Astrocyte (in vitro differentiated cells and primary cell): ENCODE data around the gene SNAP29. TPM values are rescaled to one million over a fixed set of nuclear protein-coding genes. Genes with fewer than 3 reads are reported as not detected.

ENCODE experiments used
- DNase-seq: peaks from one replicate; pipeline ENCODE4 v3.0.0-alpha.2; 2010; ENCODE audit warnings: low read depth
- FAIRE-seq: peaks from 2 replicates; lab custom pipeline; 2011; peaks lifted over from hg19 to GRCh38; lab: Jason Lieb, UNC
- H2AFZ ChIP-seq: 2 replicates; pipeline ENCODE4 v1.6.0; 2012; ENCODE audit warnings: low read depth, low read length, inconsistent platforms
- H3K27ac ChIP-seq: 2 replicates; pipeline ENCODE4 v1.5.1; 2011; ENCODE audit warnings: low read depth, low read length, inconsistent platforms
- H3K27me3 ChIP-seq: 2 replicates; pipeline ENCODE4 v1.6.0; 2011; ENCODE audit warnings: low read length, inconsistent platforms; ENCODE audit not compliant: insufficient read depth
- H3K36me3 ChIP-seq: 2 replicates; pipeline ENCODE4 v1.5.1; 2011; ENCODE audit warnings: low read length, inconsistent platforms; ENCODE audit not compliant: insufficient read depth
- H3K4me1 ChIP-seq: 2 replicates; pipeline ENCODE4 v1.5.1; 2011; ENCODE audit warnings: low read length, inconsistent platforms; ENCODE audit not compliant: insufficient read depth
- H3K4me2 ChIP-seq: 2 replicates; pipeline ENCODE4 v1.6.0; 2012; ENCODE audit warnings: low read length, inconsistent platforms
- H3K4me3 ChIP-seq: 2 replicates; pipeline ENCODE4 v1.5.1; 2011; ENCODE audit warnings: low read depth, mild to moderate bottlenecking, low read length, inconsistent platforms; ENCODE audit not compliant: insufficient read depth
- H3K79me2 ChIP-seq: 2 replicates; pipeline ENCODE4 v1.6.0; 2012; ENCODE audit warnings: mild to moderate bottlenecking, low read length, inconsistent platforms; ENCODE audit not compliant: insufficient read depth
- H3K9ac ChIP-seq: 2 replicates; pipeline ENCODE4 v1.6.0; 2012; ENCODE audit warnings: mild to moderate bottlenecking, low read length, inconsistent platforms
- H3K9me3 ChIP-seq: 2 replicates; pipeline ENCODE4 v1.5.1; 2012; ENCODE audit warnings: low read depth, mild to moderate bottlenecking, low read length, inconsistent platforms; ENCODE audit not compliant: insufficient read depth
- H4K20me1 ChIP-seq: 2 replicates; pipeline ENCODE4 v1.6.0; 2012; ENCODE audit warnings: low read length, inconsistent platforms; ENCODE audit not compliant: insufficient read depth
- H3K27ac Mint-ChIP-seq: one replicate; pipeline ENCODE4 v1.8.0; 2021; ENCODE audit warnings: mild to moderate bottlenecking, mixed read lengths; ENCODE audit not compliant: unreplicated experiment
- H3K27me3 Mint-ChIP-seq: one replicate; pipeline ENCODE4 v1.8.0; 2021; ENCODE audit warnings: low read depth, mixed read lengths; ENCODE audit not compliant: unreplicated experiment
- H3K36me3 Mint-ChIP-seq: one replicate; pipeline ENCODE4 v1.8.0; 2021; ENCODE audit warnings: low read depth, mixed read lengths; ENCODE audit not compliant: unreplicated experiment
- H3K4me1 Mint-ChIP-seq: one replicate; pipeline ENCODE4 v1.8.0; 2021; ENCODE audit warnings: low read depth, mixed read lengths; ENCODE audit not compliant: unreplicated experiment
- H3K4me3 Mint-ChIP-seq: one replicate; pipeline ENCODE4 v1.8.0; 2021; ENCODE audit warnings: mild to moderate bottlenecking, moderate library complexity, mixed read lengths; ENCODE audit not compliant: unreplicated experiment
- H3K9me3 Mint-ChIP-seq: one replicate; pipeline ENCODE4 v1.8.0; 2021; ENCODE audit warnings: mild to moderate bottlenecking, mixed read lengths; ENCODE audit not compliant: unreplicated experiment
- EZH2 ChIP-seq: IDR thresholded peaks from 2 replicates; pipeline ENCODE4 v1.6.1; 2012; ENCODE audit warnings: mild to moderate bottlenecking, low read length, inconsistent platforms; ENCODE audit not compliant: insufficient read depth
- total RNA-seq: library from RNA; stranded (reverse); gene quantifications from 2 replicates; pipeline ENCODE4 v1.2.1, GENCODE V29; 2021
- TF ChIP-seq, protein P1 (sequence below): IDR thresholded peaks from 2 replicates; pipeline ENCODE4 v1.5.1; 2011; ENCODE audit warnings: low read depth, mild to moderate bottlenecking, inconsistent platforms, low read length, moderate library complexity; ENCODE audit not compliant: insufficient read depth

The SNAP29 gene
- total RNA-seq, 1 donor from 2014 or later = 19.6 TPM

GRCh38 chr22:20912494-20912893, 53.7 kb downstream of the SNAP29 start:
- FAIRE-seq (no peak), DNase-seq (no peak)
- Histone ChIP-seq H3K4me3 (no peak overlapping the region), H3K36me3 (no peaks in the 10 kb centered on the region), H4K20me1 (no peaks in the 10 kb centered on the region), H2AFZ (no peak overlapping the region), H3K9me3 (no peaks in the 10 kb centered on the region), H3K4me2 (no peak overlapping the region), H3K9ac (no peak overlapping the region), H3K4me1 (peaks cover 4% of the 10 kb centered on the region), H3K27me3 (no peaks in the 10 kb centered on the region), H3K79me2 (peaks cover 3% of the 10 kb centered on the region), H3K27ac (no peak overlapping the region)
- no peaks in the 10 kb centered on the region for H3K9me3 Mint-ChIP-seq
- no peak for TF ChIP-seq EZH2
- TF ChIP-seq, protein P1, sequence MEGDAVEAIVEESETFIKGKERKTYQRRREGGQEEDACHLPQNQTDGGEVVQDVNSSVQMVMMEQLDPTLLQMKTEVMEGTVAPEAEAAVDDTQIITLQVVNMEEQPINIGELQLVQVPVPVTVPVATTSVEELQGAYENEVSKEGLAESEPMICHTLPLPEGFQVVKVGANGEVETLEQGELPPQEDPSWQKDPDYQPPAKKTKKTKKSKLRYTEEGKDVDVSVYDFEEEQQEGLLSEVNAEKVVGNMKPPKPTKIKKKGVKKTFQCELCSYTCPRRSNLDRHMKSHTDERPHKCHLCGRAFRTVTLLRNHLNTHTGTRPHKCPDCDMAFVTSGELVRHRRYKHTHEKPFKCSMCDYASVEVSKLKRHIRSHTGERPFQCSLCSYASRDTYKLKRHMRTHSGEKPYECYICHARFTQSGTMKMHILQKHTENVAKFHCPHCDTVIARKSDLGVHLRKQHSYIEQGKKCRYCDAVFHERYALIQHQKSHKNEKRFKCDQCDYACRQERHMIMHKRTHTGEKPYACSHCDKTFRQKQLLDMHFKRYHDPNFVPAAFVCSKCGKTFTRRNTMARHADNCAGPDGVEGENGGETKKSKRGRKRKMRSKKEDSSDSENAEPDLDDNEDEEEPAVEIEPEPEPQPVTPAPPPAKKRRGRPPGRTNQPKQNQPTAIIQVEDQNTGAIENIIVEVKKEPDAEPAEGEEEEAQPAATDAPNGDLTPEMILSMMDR = no peak
- no peak overlapping the region for H3K27ac Mint-ChIP-seq
- H3K36me3 Mint-ChIP-seq = no peaks in the 10 kb centered on the region
- H3K4me3 Mint-ChIP-seq = no peak overlapping the region
- peaks cover 3% of the 10 kb centered on the region for H3K4me1 Mint-ChIP-seq
- H3K27me3 Mint-ChIP-seq = no peaks in the 10 kb centered on the region

DNA sequence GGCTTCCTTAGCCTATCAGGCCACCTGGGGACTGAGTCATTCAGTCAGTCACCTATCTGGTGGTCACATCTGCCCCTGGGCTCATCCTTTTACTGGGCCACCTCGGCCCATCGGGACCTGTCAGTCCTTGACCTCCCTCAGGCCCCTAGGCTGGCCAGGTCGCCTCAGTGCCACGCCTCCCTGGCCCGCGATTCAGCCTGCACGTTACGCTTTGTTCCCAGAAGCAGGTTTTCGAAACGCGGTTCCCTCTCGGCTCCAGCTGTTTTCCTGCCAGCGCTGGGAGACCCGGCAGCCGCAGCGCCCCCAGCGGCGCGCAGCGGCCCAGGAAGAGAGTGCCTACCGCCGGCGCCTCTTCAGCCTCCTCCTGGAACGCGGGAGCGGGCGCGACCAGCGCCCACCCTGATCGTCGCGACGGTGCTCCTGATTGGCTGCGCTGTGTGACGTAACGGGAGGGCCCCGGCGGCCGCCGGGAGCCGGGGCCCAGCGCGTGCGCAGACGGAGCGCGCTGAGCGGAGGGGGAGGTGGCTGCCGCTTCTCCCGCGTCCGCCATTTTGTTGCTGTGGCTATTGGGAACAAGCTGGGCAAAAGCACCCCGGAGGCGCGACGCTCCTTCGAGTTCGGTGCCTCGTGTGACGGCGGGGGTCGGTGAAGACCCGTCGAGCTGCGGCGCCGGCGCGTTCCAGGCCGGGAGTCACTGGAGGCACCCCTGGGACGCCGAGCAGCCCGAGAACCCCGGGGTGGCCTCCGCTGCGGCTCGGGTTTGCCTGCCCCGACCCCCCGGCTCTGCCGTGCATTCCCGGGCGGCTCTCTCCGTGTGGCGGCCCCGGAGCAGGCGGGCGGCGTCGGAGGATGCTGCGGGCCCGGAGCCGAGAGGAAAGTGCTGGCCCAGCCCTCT, 58.4 kb downstream of the SNAP29 start, which contains the start of gene CRKL:
Gene CRKL, plus strand, starts transcription at position 492 of the 895 bp plus-strand sequence. CDS start 528 bp downstream, outside the sequence.
- Mint-ChIP-seq H3K4me3 (peak within 1 kb of the TSS; percentile 97), H3K27ac (peak within 1 kb of the TSS; percentile 94), H3K27me3 (no peaks in the 10 kb centered on the region), H3K4me1 (peaks cover 12% of the 10 kb centered on the region), H3K36me3 (peaks cover 2% of the 10 kb centered on the region), H3K9me3 (no peaks in the 10 kb centered on the region)
- Histone ChIP-seq H3K4me1 (peaks cover 15% of the 10 kb centered on the region), H3K4me3 (peak within 1 kb of the TSS; percentile 87), H3K27ac (peak within 1 kb of the TSS; percentile 88), H3K9me3 (no peaks in the 10 kb centered on the region), H2AFZ (peak within 1 kb of the TSS; percentile 95), H3K4me2 (peak within 1 kb of the TSS; percentile 88), H3K9ac (peak within 1 kb of the TSS; percentile 86), H3K36me3 (no peaks in the 10 kb centered on the region), H3K27me3 (no peaks in the 10 kb centered on the region), H3K79me2 (peaks cover 49% of the 10 kb centered on the region), H4K20me1 (peaks cover 40% of the 10 kb centered on the region)
- no peak for TF ChIP-seq EZH2
- TF ChIP-seq, protein P1 = peak; percentile 83
- peak; percentile 88 for DNase-seq
- FAIRE-seq = no peak
